ENCODE data around the gene EXD3.

- TF ChIP-seq CTCF (IDR thresholded peaks at IDR 0.05; ENCODE audit: low read length) (no peak), EZH2 (optimal IDR thresholded peaks at IDR 0.05; ENCODE audit: low read depth, low read length) (no peak), EZH2phosphoT487 (IDR thresholded peaks at IDR 0.05; ENCODE audit: low read length) (no peak)
Measured at GRCh38 chr9:137470785-137471184, 47.8 kb upstream of the EXD3 start.
